Astrocyte of the cerebellum (primary cell): Measurements from ENCODE around the gene RAC3.

Source experiments
- DNase-seq: peaks from one replicate; pipeline ENCODE4 v3.0.0-alpha.2; 2011; ENCODE audit warnings: low read depth
- H3K4me3 ChIP-seq: 2 replicates; pipeline ENCODE4 v1.5.1; 2011; ENCODE audit warnings: mild to moderate bottlenecking, low read depth, low read length, moderate library complexity
- CTCF ChIP-seq: IDR thresholded peaks from 2 replicates; pipeline ENCODE4 v1.5.1; 2012; ENCODE audit warnings: low read length, low read depth, moderate library complexity, mild to moderate bottlenecking; ENCODE audit errors: missing control alignments
- in situ Hi-C: cut with HindIII; loops from 2 replicates; pipeline ENCODE4 v1.10.0; 2017; ENCODE audit warnings: low sequenced_read_pairs

The RAC3 gene

DNA sequence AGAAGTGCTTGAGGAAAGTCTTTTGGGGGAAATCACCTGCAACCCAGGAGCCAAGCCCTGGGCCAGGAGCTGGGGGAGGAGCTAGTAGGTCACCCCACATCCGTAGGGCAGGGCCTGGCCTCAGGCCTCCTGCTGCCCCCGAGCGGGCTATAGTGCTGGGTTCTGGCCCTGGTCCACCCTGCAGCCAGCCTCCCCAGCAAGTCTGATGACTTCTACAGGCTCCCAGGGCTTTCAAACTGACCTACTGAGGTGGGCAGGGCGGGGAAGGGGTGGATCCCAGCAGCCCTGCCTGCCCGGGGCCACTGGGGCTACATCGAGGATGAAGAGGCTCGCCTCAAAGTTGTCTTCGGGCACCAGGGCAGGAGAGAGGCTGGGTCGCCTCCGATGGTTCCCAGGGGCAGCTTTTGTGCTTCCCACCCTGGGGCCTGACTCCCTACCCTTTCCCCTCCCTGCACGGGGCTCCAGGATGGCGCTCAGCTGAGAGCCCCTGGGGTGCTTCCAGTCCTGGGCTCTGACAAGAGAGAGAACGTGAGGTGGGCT, 13.8 kb upstream of the RAC3 start:
- H3K4me3 ChIP-seq: no peak overlapping the region
- in situ Hi-C loops: no loop called here
- DNase-seq: no peak

GRCh38 chr17:82018152-82018988, 13.1 kb upstream of the RAC3 start:
- DNase-seq: no peak
- no peak overlapping the region for H3K4me3 ChIP-seq
- in situ Hi-C loops: no loop called here
- no peak for TF ChIP-seq CTCF

More for the DNA sequence above, 13.8 kb upstream of the RAC3 start:
- no peak for TF ChIP-seq CTCF

DNA sequence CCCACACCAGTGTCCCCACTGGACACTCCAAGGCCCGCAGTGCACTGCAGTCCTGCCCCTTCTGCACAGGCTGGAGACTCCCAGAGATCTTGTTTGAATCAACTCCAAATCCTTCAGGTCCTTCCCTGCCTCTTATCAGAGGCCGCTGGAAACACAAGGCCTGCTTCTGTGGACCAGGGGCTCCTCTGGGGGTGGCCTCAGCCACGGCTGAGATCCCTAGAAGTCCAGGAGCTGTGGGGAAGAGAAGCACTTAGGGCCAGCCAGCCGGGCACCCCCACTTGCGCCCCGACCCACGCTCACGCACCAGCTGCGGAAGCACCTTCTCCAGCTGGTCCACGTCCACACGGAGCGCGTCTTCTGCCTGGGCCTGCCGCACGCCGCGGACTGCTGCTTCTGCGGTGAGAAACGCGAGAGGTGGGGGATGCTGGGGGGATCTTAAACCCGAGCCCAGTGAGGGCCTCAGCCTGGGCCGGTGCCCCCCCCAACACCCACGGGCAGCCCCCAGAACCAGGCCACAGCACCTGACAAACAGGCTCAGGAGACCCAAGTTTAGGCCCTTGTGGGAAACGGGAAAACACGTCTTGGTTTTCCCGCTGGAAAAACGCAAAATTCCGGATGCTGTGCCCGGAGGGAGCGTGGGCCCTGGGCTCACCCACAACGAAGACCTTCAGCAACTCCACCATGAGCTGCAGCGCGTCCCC, 12.3 kb upstream of the RAC3 start:
- no peak overlapping the region for H3K4me3 ChIP-seq
- in situ Hi-C loops: no loop called here
- DNase-seq: no peak
- no peak for TF ChIP-seq CTCF

DNA sequence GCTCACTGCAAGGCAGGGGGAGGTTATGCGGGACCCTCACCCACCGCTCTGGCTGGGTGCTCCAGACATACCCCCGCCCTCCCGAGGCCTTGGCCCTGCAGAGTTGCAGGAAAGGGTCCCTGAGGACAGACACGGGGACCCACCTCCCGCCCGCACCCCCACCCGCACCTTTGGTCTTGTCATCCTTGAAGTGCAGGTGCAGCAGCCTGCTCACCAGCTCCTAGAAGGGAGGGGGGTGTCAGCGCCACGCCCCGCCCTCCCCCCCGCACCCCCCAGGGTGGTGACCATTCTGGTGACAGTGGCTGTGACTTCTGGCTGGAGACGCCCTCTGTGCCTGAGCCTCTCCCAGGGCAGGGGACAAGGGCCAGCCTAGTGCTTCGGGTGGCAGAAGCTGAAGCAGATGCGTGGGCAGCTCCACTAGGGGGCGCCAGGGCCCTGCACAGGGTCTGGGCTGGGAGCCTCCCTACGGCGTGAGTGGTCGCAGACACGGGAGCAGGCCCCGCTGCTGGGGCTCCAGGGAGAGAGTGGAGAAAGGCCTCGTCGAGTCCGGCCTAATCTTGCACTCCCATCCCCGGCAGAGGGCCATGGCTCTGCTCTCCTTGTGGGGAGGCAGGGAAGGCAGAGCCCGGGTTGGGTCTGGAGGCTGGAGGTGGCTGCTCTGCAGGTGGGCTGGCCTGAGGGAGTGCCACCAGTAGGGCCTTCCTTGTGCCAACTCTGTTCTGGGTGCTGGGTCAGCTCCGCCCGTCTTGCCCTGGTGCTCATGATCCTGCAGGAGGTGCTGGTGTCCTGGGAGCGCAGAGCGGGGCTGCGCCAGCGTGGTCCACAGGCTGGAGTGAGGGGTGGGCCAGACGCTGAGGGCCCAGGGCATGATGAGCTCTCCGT, 11.5 kb upstream of the RAC3 start:
- no peak overlapping the region for H3K4me3 ChIP-seq
- peak; percentile 73 for TF ChIP-seq CTCF
- DNase-seq: no peak
- in situ Hi-C loops: no loop called here

DNA sequence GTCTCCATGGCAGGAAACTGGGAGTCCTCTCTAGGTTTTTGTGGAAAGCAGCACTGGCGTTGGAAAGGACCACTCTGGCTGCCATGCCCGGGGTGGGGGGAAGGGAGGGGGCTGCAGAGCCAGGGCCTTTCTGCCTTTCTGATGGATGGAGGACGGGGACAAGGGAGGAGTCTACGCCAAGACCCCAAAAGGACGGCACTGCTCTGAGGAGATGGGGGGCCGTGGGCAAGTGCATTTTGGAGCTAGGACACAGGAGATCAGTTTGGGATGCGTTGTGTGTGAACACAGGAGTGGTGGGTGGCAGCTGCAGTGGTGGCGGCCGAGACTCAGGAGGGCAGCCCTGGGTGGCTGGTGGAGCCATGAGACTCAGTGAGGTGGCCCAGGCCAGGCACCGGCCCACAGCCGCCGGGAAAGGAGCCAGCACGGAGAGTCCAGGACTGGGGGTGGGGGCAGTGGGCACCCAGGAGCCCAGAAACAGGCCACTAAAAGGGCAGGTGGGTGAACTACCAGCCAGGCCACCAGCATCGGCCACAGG, 10.8 kb upstream of the RAC3 start:
- in situ Hi-C loops: no loop called here
- TF ChIP-seq CTCF: no peak
- H3K4me3 ChIP-seq: no peak overlapping the region
- DNase-seq: no peak
